HEK293 (cell line): ENCODE results near the gene CDH8.

Experiments
- CTCF ChIA-PET: fragments of 350-600 bp; formaldehyde crosslinking; extraction: SDS; loops from one replicate; lab custom pipeline; 2021; ENCODE audit warnings: antibody characterized with exemption; lab: Yijun Ruan, JAX
- POLR2A ChIA-PET: fragments of 300-600 bp; formaldehyde crosslinking; extraction: SDS; loops from one replicate; lab custom pipeline; 2020; ENCODE audit warnings: antibody characterized with exemption, inconsistent platforms; lab: Yijun Ruan, JAX
- H3K27ac ChIP-seq: fragments of 200-500 bp; sonication (Bioruptor generic); 2 replicates; pipeline ENCODE4 v1.5.1; 2014; ENCODE audit warnings: low read depth, low read length, control low read depth, inconsistent platforms; ENCODE audit errors: extremely low read depth
- H3K36me3 ChIP-seq, 2 experiments: fragments of 200-500 bp in 1 of 2; sonication (Bioruptor generic) in 1 of 2; 1 replicate in 1 of 2; 2 replicates in 1 of 2; pipeline ENCODE4 v1.5.1; 2014 to 2017; ENCODE audit warnings: inconsistent platforms in 2 of 2, low read length in 2 of 2; ENCODE audit not compliant: control insufficient read depth in 2 of 2, insufficient read depth in 1 of 2
- H3K4me1 ChIP-seq: fragments of 200-500 bp; sonication (Bioruptor generic); 2 replicates; pipeline ENCODE4 v1.5.1; 2014; ENCODE audit warnings: mild to moderate bottlenecking, low read length, inconsistent platforms; ENCODE audit not compliant: control insufficient read depth, insufficient read depth
- H3K4me3 ChIP-seq: 2 replicates; pipeline ENCODE4 v1.5.1; 2011; ENCODE audit warnings: low read depth, mild to moderate bottlenecking, control low read depth, low read length, moderate library complexity
- H3K9me3 ChIP-seq: fragments of 200-500 bp; sonication (Bioruptor generic); 2 replicates; pipeline ENCODE4 v1.5.1; 2014; ENCODE audit warnings: low read depth, low read length, inconsistent platforms; ENCODE audit not compliant: control insufficient read depth, insufficient read depth
- GLI2 ChIP-seq: fragments of 450-650 bp; formaldehyde crosslinking; IDR thresholded peaks from 2 replicates; pipeline ENCODE4; 2017; ENCODE audit warnings: missing biosample characterization, missing genetic modification characterization, low read depth, borderline replicate concordance
- MEIS1 ChIP-seq: sonication (generic); formaldehyde crosslinking; IDR thresholded peaks from 2 replicates; pipeline ENCODE4 v1.8.1; 2022; ENCODE audit warnings: missing genetic modification reagents, mild to moderate bottlenecking, borderline replicate concordance
- MYNN ChIP-seq: fragments of 450-650 bp; formaldehyde crosslinking; IDR thresholded peaks from 2 replicates; pipeline ENCODE4 v1.5.1; 2016; ENCODE audit warnings: missing biosample characterization, missing genetic modification characterization, borderline replicate concordance
- YY1 ChIP-seq: fragments of 450-650 bp; formaldehyde crosslinking; IDR thresholded peaks from 2 replicates; pipeline ENCODE4 v1.5.1; 2018; ENCODE audit warnings: missing biosample characterization, missing genetic modification characterization
- ZNF157 ChIP-seq: fragments of 450-650 bp; formaldehyde crosslinking; IDR thresholded peaks from 2 replicates; pipeline ENCODE4 v1.5.1; 2016; ENCODE audit warnings: missing biosample characterization, missing genetic modification characterization
- ZNF214 ChIP-seq: fragments of 450-650 bp; formaldehyde crosslinking; IDR thresholded peaks from 2 replicates; pipeline ENCODE4 v1.5.1; 2017; ENCODE audit warnings: missing biosample characterization, mild to moderate bottlenecking, missing genetic modification characterization, borderline replicate concordance
- ZNF239 ChIP-seq: fragments of 450-650 bp; formaldehyde crosslinking; IDR thresholded peaks from 2 replicates; pipeline ENCODE4 v1.5.1; 2016; ENCODE audit warnings: missing biosample characterization, missing genetic modification characterization
- ZNF24 ChIP-seq: fragments of 450-650 bp; formaldehyde crosslinking; IDR thresholded peaks from 2 replicates; pipeline ENCODE4 v1.5.1; 2016; ENCODE audit warnings: missing biosample characterization, missing genetic modification characterization
- ZNF518A ChIP-seq: fragments of 450-650 bp; formaldehyde crosslinking; conservative IDR thresholded peaks from 2 replicates; pipeline ENCODE4 v1.5.1; 2016; ENCODE audit warnings: low read depth, missing biosample characterization, missing genetic modification characterization
- ZNF558 ChIP-seq: fragments of 450-650 bp; formaldehyde crosslinking; IDR thresholded peaks from 2 replicates; pipeline ENCODE4 v1.5.1; 2016; ENCODE audit warnings: missing biosample characterization, missing genetic modification characterization
- ZNF670 ChIP-seq: fragments of 450-650 bp; formaldehyde crosslinking; IDR thresholded peaks from 2 replicates; pipeline ENCODE4 v1.5.1; 2016; ENCODE audit warnings: missing biosample characterization, missing genetic modification characterization, low read depth
- ZNF776 ChIP-seq: fragments of 450-650 bp; formaldehyde crosslinking; IDR thresholded peaks from 2 replicates; pipeline ENCODE4 v1.5.0; 2017; ENCODE audit warnings: missing biosample characterization, missing genetic modification characterization, borderline replicate concordance
- ZNF791 ChIP-seq: fragments of 450-650 bp; formaldehyde crosslinking; IDR thresholded peaks from 2 replicates; pipeline ENCODE4 v1.5.1; 2016; ENCODE audit warnings: missing biosample characterization, missing genetic modification characterization
- TF ChIP-seq, protein P1 (sequence below): IDR thresholded peaks from 2 replicates; pipeline ENCODE4 v1.6.1; 2011; ENCODE audit warnings: mild to moderate bottlenecking, low read depth, low read length, borderline replicate concordance
- TF ChIP-seq, protein P2 (sequence below): fragments of 450-650 bp; formaldehyde crosslinking; IDR thresholded peaks from 2 replicates; pipeline ENCODE4 v1.5.1; 2016; ENCODE audit warnings: missing biosample characterization, missing genetic modification characterization
- TF ChIP-seq, protein P3 (sequence below): fragments of 450-650 bp; formaldehyde crosslinking; IDR thresholded peaks from 2 replicates; pipeline ENCODE4 v1.5.1; 2017; ENCODE audit warnings: missing biosample characterization, missing genetic modification characterization
- TF ChIP-seq, protein P4 (sequence below): fragments of 450-650 bp; IDR thresholded peaks from 2 replicates; pipeline ENCODE4 v1.5.1; 2018; ENCODE audit warnings: missing biosample characterization, missing genetic modification characterization
- TF ChIP-seq, protein P5 (sequence below): fragments of 450-650 bp; formaldehyde crosslinking; IDR thresholded peaks from 2 replicates; pipeline ENCODE4 v1.5.1; 2017; ENCODE audit warnings: missing biosample characterization, missing genetic modification characterization

Gene CDH8

GRCh38 chr16:61823326-61823725 is 212.9 kb downstream of the CDH8 start:
- Histone ChIP-seq H3K9me3 (no peaks in the 10 kb centered on the region), H3K36me3 (peaks cover 0 to 18% of the 10 kb centered on the region in 2 experiments; a peak in 1 of 3 replicates), H3K27ac (no peak overlapping the region), H3K4me1 (no peaks in the 10 kb centered on the region), H3K4me3 (no peak overlapping the region)
- ChIA-PET CTCF (no interaction called here), POLR2A (no interaction called here)
- TF ChIP-seq ZNF776 (tag by site-specific recombination): no peak
- TF ChIP-seq, protein P1, sequence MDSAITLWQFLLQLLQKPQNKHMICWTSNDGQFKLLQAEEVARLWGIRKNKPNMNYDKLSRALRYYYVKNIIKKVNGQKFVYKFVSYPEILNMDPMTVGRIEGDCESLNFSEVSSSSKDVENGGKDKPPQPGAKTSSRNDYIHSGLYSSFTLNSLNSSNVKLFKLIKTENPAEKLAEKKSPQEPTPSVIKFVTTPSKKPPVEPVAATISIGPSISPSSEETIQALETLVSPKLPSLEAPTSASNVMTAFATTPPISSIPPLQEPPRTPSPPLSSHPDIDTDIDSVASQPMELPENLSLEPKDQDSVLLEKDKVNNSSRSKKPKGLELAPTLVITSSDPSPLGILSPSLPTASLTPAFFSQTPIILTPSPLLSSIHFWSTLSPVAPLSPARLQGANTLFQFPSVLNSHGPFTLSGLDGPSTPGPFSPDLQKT: no peak
- TF ChIP-seq ZNF239 (tag by site-specific recombination): no peak
- TF ChIP-seq ZNF791 (tag by site-specific recombination): no peak
- TF ChIP-seq ZNF24 (tag by site-specific recombination): no peak
- TF ChIP-seq MYNN (tag by site-specific recombination): no peak
- TF ChIP-seq, protein P2, sequence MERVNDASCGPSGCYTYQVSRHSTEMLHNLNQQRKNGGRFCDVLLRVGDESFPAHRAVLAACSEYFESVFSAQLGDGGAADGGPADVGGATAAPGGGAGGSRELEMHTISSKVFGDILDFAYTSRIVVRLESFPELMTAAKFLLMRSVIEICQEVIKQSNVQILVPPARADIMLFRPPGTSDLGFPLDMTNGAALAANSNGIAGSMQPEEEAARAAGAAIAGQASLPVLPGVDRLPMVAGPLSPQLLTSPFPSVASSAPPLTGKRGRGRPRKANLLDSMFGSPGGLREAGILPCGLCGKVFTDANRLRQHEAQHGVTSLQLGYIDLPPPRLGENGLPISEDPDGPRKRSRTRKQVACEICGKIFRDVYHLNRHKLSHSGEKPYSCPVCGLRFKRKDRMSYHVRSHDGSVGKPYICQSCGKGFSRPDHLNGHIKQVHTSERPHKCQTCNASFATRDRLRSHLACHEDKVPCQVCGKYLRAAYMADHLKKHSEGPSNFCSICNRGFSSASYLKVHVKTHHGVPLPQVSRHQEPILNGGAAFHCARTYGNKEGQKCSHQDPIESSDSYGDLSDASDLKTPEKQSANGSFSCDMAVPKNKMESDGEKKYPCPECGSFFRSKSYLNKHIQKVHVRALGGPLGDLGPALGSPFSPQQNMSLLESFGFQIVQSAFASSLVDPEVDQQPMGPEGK (tag by site-specific recombination): no peak

GRCh38 chr16:61820820-61821219 is 215.4 kb downstream of the CDH8 start:
- POLR2A ChIA-PET: no interaction called here
- TF ChIP-seq ZNF157 (no peak), ZNF518A (tag by site-specific recombination) (no peak), MEIS1 (CRISPR knock-in tag) (no peak), ZNF670 (no peak), MYNN (tag by site-specific recombination) (no peak), GLI2 (tag by site-specific recombination) (no peak), ZNF558 (tag by site-specific recombination) (no peak), YY1 (no peak), ZNF214 (no peak)
- TF ChIP-seq, protein P3, sequence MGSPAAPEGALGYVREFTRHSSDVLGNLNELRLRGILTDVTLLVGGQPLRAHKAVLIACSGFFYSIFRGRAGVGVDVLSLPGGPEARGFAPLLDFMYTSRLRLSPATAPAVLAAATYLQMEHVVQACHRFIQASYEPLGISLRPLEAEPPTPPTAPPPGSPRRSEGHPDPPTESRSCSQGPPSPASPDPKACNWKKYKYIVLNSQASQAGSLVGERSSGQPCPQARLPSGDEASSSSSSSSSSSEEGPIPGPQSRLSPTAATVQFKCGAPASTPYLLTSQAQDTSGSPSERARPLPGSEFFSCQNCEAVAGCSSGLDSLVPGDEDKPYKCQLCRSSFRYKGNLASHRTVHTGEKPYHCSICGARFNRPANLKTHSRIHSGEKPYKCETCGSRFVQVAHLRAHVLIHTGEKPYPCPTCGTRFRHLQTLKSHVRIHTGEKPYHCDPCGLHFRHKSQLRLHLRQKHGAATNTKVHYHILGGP (tag by site-specific recombination): no peak
- TF ChIP-seq, protein P4, sequence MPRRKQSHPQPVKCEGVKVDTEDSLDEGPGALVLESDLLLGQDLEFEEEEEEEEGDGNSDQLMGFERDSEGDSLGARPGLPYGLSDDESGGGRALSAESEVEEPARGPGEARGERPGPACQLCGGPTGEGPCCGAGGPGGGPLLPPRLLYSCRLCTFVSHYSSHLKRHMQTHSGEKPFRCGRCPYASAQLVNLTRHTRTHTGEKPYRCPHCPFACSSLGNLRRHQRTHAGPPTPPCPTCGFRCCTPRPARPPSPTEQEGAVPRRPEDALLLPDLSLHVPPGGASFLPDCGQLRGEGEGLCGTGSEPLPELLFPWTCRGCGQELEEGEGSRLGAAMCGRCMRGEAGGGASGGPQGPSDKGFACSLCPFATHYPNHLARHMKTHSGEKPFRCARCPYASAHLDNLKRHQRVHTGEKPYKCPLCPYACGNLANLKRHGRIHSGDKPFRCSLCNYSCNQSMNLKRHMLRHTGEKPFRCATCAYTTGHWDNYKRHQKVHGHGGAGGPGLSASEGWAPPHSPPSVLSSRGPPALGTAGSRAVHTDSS (tag by site-specific recombination): no peak
- TF ChIP-seq, protein P5, sequence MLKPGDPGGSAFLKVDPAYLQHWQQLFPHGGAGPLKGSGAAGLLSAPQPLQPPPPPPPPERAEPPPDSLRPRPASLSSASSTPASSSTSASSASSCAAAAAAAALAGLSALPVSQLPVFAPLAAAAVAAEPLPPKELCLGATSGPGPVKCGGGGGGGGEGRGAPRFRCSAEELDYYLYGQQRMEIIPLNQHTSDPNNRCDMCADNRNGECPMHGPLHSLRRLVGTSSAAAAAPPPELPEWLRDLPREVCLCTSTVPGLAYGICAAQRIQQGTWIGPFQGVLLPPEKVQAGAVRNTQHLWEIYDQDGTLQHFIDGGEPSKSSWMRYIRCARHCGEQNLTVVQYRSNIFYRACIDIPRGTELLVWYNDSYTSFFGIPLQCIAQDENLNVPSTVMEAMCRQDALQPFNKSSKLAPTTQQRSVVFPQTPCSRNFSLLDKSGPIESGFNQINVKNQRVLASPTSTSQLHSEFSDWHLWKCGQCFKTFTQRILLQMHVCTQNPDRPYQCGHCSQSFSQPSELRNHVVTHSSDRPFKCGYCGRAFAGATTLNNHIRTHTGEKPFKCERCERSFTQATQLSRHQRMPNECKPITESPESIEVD: no peak
- Histone ChIP-seq H3K9me3 (no peaks in the 10 kb centered on the region), H3K4me1 (no peaks in the 10 kb centered on the region), H3K36me3 (peaks cover 0 to 18% of the 10 kb centered on the region in 2 experiments; a peak in 1 of 3 replicates), H3K27ac (no peak overlapping the region), H3K4me3 (no peak overlapping the region)
- CTCF ChIA-PET: no interaction called here
